Thoracic aorta (tissue), 2 donors: ENCODE measurements around the gene TLE3. TPM values are rescaled to one million over a fixed set of nuclear protein-coding genes. Genes with fewer than 3 reads are reported as not detected.

ENCODE experiments used
- ATAC-seq: fragments of 150-250 bp; one replicate; pipeline ENCODE4 v1.8.0; 2017; ENCODE audit warnings: low read depth; ENCODE audit not compliant: insufficient number of reproducible peaks, low FRiP score
- DNase-seq: peaks from one replicate; pipeline ENCODE4 v3.0.0-alpha.2; 2020; ENCODE audit warnings: low spot score
- H3K27ac ChIP-seq, 2 donors: fragments of 200-600 bp; sonication (generic); 1 replicate in 1 of 2; 2 replicates in 1 of 2; pipeline ENCODE4 v1.5.1; 2016; ENCODE audit warnings: mild to moderate bottlenecking in 2 of 2, moderate library complexity in 2 of 2
- H3K27me3 ChIP-seq: fragments of 200-600 bp; sonication (generic); replicated peaks from 2 replicates; pipeline ENCODE4 v1.6.0; 2016; ENCODE audit warnings: mild to moderate bottlenecking; ENCODE audit not compliant: insufficient read depth
- H3K36me3 ChIP-seq: fragments of 200-600 bp; sonication (generic); one replicate; pipeline ENCODE4 v1.5.1; 2016
- H3K4me1 ChIP-seq, 2 donors: fragments of 200-600 bp; sonication (generic); 1 replicate in 1 of 2; 2 replicates in 1 of 2; pipeline versions ENCODE4 v1.5.1 to v1.6.0; 2016; ENCODE audit warnings: low read depth in 2 of 2, mild to moderate bottlenecking in 1 of 2; ENCODE audit not compliant: control insufficient read depth in 1 of 2
- H3K4me3 ChIP-seq: fragments of 200-600 bp; sonication (generic); 2 replicates; pipeline ENCODE4 v1.5.1; 2016; ENCODE audit warnings: mild to moderate bottlenecking
- H3K9me3 ChIP-seq: fragments of 200-600 bp; sonication (generic); 2 replicates; pipeline ENCODE4 v1.5.1; 2016
- total RNA-seq, 2 donors: library from RNA; depleted of rRNA; stranded (reverse); fragments of >200 nt; gene quantifications; one replicate each; pipeline versions ENCODE4 v1.1.0 to v1.2.3, GENCODE V29; 2016
- TF ChIP-seq, protein P1 (sequence below): fragments of 200-600 bp; sonication (generic); IDR thresholded peaks from one replicate; pipeline ENCODE4 v1.5.1; 2019; ENCODE audit warnings: antibody characterized with exemption

The TLE3 gene
- total RNA-seq, 2 donors from 2014 or later, result 78.3 to 124 TPM

DNA sequence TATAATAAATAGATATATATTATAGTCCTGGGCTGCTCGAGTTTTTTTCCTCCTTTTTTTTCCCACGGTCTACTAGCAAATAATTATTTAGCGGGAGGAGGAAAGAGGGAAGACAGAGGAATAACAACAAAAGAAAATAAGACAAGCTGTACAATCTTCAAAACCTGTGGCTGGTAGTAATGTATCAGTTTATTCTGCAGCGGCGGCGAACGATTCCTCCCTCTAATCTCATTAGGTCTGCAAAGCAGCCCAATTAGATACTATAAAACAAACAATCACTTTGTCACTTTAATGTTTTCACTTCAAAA is 390 bp upstream of the TLE3 start:
- Histone ChIP-seq H3K4me3 (peak overlapping the region; percentile 94), H3K36me3 (no peaks in the 10 kb centered on the region), H3K9me3 (no peaks in the 10 kb centered on the region), H3K4me1 (peaks cover 28 to 55% of the 10 kb centered on the region in 2 donors), H3K27ac (peak overlapping the region; percentile 93 to 96), H3K27me3 (no peaks in the 10 kb centered on the region)
- TF ChIP-seq, protein P1, sequence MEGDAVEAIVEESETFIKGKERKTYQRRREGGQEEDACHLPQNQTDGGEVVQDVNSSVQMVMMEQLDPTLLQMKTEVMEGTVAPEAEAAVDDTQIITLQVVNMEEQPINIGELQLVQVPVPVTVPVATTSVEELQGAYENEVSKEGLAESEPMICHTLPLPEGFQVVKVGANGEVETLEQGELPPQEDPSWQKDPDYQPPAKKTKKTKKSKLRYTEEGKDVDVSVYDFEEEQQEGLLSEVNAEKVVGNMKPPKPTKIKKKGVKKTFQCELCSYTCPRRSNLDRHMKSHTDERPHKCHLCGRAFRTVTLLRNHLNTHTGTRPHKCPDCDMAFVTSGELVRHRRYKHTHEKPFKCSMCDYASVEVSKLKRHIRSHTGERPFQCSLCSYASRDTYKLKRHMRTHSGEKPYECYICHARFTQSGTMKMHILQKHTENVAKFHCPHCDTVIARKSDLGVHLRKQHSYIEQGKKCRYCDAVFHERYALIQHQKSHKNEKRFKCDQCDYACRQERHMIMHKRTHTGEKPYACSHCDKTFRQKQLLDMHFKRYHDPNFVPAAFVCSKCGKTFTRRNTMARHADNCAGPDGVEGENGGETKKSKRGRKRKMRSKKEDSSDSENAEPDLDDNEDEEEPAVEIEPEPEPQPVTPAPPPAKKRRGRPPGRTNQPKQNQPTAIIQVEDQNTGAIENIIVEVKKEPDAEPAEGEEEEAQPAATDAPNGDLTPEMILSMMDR, result peak; percentile 3
- no peak for DNase-seq
- ATAC-seq, result no peak

DNA sequence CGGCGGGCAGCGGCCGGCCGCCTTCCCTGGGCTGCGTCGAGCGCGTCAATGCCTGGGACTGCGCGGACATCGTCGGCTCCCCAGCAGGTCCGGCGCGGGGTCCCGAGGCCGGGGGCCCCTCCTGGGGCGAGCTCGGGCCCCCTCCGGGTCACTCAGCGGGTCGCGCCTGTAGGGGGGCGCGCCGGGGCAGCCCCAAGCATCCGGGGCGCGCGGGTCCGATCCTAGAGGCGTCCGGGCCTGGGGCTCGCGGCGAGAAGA is 725 bp downstream of the TLE3 start:
- Histone ChIP-seq H3K27me3 (no peaks in the 10 kb centered on the region), H3K4me3 (peak overlapping the region; percentile 94), H3K4me1 (peaks cover 34 to 64% of the 10 kb centered on the region in 2 donors), H3K36me3 (no peaks in the 10 kb centered on the region), H3K9me3 (no peaks in the 10 kb centered on the region), H3K27ac (peak overlapping the region; percentile 93 to 96)
- TF ChIP-seq, protein P1, result no peak
- no peak for ATAC-seq
- no peak for DNase-seq

DNA sequence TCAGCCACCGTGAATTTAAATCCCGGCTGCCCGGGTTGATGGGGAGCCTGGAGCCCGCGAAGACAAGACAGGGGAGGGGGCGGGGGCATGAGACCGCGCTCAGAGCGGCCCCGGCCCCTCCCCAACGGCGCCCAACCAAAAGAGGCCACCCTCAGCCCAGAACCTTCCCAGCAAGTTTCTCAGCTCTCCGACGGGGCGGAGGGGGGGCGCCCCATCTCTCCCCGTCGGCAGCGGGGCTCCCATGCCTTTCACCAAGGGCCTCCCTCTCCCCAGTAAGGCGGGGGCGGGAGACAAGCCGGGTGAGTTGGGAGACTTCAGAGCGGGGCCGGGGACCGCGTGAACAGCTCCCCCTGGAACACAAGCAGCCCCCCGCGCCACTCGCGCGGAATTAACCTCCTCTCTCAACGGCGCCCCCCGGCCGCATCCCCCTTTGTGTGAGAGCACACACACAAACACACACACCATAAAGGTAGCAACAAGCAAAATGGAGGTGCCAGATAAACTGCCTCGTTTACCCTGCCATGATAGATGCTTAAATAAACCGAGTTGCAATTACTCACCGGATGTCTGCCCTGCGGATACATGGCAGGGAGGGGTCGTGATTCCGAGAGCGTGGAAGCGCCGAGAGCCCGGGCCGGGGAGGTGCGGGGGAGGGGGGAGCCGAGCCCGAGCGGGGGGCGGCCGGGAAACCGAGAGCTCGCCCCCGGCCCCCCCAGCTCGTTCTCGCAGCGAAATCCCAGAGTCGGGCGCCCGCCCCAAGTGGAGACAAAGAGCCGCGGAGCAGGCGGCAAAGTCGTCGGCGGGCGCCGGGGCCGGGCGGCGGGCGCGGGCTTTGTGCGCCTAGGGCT is 1.3 kb downstream of the TLE3 start:
- peak overlapping the region; percentile 93 to 96 for H3K27ac ChIP-seq
- peaks cover 31 to 61% of the 10 kb centered on the region in 2 donors for H3K4me1 ChIP-seq
- DNase-seq, result no peak
- H3K27me3 ChIP-seq, result no peaks in the 10 kb centered on the region
- TF ChIP-seq, protein P1, result peak; percentile 0
- peaks cover 3% of the 10 kb centered on the region for H3K36me3 ChIP-seq
- ATAC-seq, result no peak
- peak overlapping the region; percentile 94 for H3K4me3 ChIP-seq
- H3K9me3 ChIP-seq, result no peaks in the 10 kb centered on the region

DNA sequence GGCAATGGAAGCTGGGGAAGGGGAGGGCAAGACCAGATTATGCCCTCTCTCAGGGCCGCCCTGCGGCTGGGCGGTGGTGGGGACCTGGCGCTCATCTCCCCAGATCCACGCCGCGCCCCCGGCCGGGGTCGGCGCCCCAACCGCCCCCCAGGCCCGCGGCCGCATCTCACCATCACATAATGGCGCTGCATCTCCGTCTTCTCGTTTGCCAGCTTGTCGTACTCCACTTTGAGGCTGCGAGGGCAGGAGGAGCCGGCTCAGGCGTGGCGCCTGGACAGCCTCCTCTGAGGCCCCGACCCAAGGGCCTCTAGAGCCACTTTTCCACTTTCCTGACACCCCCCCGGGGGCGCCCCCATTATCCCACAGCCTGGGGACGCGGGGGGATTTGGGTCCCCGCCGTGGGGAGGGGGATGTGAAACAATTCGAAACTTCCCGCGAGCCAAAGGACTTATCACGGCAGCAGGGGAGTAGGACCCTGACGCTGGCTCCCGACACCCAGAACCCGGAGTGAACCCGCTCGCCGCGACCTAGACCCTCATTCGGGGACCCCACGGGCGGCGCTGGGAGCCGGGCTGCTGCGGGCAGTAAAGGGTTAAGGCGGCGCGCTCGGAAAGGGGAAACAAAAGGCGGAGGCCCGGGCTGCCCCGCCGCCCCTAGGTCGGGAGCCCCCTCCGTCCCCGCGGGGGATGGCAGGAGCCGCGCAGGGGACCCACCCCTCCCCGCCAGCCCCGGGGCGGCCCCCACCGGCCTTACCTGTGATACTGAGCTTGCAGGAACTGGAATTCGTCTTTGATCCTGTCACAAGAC is 2.1 kb downstream of the TLE3 start:
- Histone ChIP-seq H3K4me1 (peaks cover 24 to 60% of the 10 kb centered on the region in 2 donors), H3K27ac (peak overlapping the region; percentile 93 to 96), H3K9me3 (no peaks in the 10 kb centered on the region), H3K27me3 (no peaks in the 10 kb centered on the region), H3K36me3 (peaks cover 11% of the 10 kb centered on the region), H3K4me3 (peak overlapping the region; percentile 94)
- no peak for DNase-seq
- ATAC-seq, result no peak
- TF ChIP-seq, protein P1, result peak; percentile 16

DNA sequence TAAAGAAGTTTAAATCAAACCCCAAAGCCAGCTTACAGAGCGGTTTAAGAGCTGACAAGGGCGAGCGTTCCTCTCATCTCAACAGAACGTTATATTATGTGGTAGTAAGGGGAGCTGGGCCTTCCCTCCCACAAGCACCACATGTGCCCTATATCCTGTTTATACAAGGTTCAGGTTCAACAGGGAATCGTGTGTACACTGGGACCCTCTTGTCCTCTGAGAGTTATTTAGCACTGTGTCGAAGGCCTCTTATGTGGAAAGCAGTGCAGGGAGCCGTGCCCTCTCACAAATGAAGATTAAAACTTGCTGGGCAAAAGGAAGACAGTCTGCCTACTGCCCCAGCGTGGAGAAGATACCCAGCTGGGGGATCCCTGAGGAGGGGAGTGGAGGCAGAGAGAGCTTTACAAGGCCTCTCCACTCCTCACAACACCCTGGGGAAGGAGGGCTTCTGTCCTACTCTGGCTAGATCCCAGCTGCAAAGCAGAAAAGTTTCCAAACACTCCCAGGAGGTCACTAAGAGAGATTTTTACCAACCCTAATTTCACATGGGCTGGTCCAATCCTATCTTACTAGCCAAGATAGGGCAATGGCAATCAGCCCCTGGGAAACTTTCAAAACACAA is 2.9 kb downstream of the TLE3 start:
- Histone ChIP-seq H3K27me3 (no peaks in the 10 kb centered on the region), H3K27ac (peak overlapping the region; percentile 93 to 96), H3K9me3 (no peaks in the 10 kb centered on the region), H3K4me1 (peaks cover 24 to 52% of the 10 kb centered on the region in 2 donors), H3K4me3 (peak overlapping the region; percentile 94), H3K36me3 (peaks cover 14% of the 10 kb centered on the region)
- DNase-seq, result no peak
- TF ChIP-seq, protein P1, result no peak
- ATAC-seq, result no peak
